Measurements from ENCODE around the gene RASAL1.

Gene RASAL1

GRCh38 chr12:113071135-113072112, 64.1 kb downstream of the RASAL1 start:
- peak; percentile 70 for DNase-seq

DNA sequence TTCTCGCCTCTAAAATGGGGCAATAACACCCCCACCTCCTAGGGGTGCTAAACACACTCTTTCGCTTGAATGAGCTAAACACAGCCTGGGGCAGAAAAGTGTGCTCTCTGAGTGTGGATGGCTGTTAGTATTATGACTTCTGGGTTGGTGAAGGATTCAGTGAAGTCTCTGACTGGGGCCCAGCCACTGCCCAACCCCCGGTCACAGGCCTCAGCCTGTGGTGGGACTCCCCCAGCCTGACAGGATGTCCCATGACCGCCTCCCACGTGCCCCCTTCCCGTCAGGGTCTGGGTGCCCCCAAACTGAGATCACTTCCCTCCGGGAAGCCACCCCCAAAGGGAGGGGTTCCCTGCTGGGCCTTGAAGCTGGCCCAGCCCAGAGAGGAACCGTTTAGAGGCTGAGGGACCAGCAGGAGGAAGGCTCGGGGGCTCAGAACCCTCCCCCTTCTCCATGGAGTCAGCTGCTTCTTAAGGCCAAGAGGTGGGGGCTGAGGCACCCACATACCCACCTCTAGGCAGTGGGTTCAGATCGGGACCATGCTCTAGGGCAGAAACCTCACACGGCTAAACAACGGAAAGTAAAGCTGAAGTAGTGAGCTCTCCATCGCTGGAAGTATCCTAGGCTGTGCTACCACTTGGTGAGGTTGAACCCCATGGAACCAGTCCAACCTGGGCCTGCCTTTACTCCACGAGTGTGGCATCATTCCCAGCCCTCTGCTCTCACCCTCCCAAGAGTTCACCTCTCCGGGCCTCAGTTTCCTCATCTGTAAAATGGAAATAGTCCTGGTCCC, 65.2 kb downstream of the RASAL1 start:
- no peak for DNase-seq

- DNase-seq, result no peak
Measured at GRCh38 chr12:113069751-113070116, 65.8 kb downstream of the RASAL1 start.

- no peak for DNase-seq
Measured at GRCh38 chr12:113069149-113069548, 66.4 kb downstream of the RASAL1 start.

DNA sequence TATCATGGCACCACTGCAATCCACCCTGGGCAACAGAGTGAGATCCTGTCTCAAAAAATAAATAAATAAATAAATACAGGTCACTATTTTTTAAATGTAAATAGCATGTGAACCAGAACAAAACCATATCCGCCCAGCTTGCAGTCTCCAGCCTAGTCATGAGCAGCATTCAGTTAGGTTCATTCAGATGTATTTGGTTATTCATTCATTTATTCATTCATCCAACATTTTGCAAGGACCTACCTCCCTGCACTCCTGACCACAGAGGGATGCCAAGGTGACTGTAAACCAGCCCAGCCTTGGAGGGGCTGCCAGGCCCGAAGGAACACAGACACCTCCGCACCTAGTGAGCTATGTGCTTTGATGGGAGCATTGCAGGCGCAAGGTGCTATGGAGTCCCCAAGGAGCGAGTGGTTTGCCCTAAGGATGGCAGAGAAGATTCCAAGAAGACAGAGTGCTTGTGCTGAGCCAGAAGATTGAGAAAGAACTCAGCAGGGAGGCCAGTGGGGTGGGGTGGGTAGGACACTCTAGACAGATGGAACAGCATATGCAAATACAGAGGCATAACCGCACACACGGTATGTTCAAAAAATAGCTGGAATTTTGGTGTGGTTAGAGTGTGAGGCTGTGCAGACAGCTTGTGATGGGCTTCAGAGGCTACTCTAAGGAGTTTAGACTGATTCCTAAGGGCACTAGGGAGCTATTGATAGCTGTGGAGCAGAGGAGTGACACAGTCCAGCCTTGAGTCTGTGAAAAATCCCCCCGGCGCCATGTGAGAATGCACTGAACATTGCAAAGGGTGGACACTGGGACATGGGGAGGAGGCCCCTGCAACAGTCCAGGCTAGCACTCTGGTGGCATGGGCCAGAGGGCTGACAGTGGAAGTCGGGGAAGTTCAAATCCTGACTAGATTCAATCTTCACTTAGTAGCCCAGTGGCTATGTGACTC, 67.3 kb downstream of the RASAL1 start:
- DNase-seq, result no peak

- no peak for DNase-seq
Measured at GRCh38 chr12:113066813-113067400, 68.7 kb downstream of the RASAL1 start.

DNA sequence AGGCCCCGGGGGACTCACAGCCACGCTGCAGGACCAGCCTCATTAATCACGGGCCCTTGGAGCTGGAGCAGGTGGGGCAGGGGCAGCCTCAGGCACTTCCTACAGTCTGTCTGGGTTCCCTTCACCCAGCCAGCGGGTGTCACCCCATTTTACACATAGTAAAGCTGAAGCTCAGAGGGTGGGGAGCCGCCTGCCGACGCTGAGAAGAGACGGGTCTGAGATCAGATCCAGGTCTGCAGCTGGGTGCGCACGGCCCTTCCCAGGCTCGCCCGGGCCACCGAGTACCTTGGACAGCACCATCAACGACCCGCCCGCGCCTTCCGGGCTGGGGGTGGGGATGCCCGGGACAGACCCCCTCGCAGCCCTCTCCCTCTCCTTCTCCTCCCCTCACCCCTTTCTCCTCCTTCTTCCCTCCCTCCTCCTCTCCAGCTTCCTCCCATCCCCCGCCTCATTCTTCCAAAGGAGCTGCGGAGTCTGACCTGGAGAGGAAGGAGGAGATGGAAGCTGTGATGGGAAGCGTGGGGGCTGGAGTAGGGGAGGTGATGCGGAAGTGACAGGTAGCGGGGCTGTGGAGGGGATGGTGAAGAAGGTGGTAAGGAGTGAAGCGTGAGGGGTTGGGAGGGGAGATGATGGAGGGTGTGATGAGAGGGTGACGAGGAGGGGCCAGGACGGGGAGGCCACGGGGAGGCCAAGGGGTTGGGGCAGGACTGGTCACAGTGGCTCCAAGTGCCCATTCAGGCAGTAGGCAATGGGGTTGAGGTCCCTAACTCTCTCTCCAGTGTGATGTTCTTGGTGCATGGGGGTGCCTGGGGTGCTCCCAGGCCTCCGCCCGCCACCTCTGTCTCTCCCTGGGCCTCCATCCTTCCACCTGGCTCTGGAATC, 70.2 kb downstream of the RASAL1 start:
- DNase-seq, result no peak

DNA sequence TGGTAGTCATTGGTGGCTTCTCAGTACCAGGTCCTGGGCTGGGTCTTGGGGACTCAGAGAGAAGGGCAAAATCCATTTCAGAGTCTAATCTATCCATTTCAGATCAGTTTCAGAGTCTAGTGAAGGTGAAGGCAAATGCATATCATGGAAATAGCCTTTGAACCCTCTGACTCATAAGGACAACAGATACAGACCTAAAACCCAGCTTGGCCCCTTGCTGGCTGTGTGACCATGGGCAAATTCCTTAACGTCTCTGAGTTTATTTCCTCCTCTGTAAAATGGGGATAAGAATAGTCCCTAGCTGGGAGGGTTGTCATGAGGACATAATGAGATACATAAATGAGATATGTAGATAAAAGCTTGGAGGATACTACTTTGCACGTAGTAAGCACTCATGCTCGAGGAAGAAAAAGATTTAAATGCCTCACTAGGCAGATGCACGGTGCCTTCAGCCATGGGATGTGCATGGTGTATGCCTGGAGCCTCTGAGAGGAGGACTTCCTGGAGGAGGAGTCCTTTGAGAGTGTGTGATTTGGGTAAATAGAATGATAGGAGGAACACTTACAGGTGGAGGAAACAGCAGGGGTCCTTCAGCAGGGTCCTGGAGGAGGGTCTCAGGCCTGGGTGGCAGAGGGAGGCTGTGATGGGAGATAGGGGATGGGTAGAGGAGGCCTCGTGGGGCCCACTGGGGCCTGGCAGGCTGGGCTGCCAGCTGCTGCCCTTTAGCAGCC, 71.0 kb downstream of the RASAL1 start:
- DNase-seq, result no peak

DNA sequence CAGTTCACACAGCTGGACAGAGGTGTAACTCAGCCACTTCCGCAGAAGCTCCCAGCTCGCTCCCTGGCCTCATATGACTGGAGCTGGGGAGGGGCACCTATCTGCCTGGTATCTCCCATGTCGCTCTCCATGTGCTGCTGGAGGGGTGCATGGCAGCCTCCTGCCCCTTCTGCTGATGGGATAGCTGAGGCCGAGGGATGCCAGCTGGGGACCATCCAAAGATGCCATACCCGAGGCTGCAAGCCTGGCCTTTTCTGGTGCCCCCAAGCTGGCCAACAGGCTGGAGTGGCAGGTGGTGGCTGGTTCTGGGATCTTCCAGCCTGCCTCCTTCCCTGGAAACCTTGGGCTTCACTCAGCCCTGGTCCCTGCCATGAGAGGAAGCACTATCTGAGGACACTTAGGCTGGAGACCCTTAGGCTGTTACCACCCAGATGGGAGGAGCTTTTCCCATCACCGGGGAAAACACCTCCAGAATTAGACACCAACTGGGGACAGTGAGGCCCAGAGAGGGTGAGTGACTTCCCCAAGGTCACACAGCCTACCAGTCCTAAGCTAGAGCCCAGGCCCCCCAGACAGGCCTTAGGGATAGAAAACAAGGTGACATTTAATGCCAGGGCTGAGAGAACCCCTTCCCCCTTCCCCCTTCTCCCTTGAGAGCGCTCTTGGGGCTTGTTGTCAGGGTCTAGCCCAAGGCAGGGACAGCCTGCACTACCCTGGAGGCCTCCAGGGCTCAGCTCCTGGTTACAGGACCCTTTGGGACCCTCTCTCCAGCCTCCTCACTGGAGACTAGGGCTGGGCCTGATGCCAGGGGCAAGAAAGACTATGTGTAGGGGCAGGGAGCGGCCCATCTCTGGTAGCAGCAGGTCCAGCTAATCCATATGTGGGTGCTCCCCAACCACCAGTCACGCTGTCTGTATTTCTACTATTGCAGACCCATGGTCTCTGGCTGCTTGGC, 71.9 kb downstream of the RASAL1 start:
- no peak for DNase-seq

DNA sequence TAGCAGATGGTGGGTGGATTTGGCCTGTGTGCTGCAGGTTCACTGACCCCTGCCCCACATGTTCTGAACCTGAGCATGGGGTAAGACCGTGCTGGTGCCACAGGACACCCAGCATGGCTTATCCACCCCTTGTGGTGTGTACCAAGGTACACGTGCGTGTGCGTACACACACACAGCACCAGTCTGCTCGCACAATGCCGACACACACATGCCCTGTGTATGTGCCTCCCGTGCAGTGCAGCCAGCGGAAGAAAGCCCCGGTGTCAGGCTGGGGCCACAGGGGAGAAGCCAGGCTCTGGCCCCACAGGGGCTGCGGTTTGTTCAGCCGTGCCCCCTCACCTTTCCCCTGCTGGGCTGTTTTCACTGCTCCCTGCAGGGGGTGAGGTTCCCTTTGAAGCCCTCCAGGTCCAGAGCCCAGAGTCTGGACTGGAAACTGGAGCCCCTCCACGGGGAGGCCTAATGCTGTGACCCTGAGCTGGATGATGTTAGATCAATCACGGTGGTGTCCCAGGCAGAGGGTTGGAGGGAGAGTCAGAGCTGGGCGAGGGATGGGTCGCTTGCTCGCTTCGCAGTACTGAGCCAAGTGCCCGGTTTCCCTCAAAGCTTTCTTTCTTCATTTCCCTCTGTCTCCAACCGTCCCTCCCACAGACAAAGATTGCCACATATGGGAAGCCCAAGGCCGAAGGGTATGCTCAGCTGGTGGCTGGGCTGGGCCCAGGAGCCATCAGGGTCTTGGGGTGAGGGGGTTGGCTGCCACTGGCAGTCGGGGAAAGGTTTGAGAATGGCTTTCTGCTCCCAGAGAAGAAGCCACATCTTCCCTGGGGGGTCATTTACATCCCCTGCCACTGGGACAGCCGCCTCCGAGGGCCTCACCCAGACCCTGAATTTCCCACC, 72.8 kb downstream of the RASAL1 start:
- no peak for DNase-seq

- no peak for DNase-seq
Measured at GRCh38 chr12:113061061-113061694, 74.4 kb downstream of the RASAL1 start.

GRCh38 chr12:113060336-113060960, 75.1 kb downstream of the RASAL1 start:
- no peak for DNase-seq

GRCh38 chr12:113059071-113059595, 76.4 kb downstream of the RASAL1 start:
- DNase-seq, result no peak

DNA sequence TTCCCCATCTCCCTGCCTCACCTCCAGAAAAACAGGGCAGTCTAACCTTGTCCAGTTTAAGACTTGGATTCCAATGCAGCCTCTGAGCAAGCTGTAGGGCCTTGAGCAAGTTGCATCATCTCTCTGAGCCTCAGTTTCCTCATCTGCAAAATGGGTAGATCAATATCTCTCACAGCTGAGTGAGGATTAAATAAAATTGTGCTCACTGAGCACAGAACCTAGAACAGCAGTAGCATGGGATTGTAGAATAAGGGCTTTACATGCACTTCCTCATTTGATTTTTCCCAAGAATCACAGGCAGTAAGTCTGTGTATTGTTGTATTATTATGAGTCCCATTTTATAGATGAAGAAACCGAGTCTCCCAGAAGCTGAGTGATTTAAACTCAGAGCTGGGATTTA, 77.0 kb downstream of the RASAL1 start:
- DNase-seq, result no peak

DNA sequence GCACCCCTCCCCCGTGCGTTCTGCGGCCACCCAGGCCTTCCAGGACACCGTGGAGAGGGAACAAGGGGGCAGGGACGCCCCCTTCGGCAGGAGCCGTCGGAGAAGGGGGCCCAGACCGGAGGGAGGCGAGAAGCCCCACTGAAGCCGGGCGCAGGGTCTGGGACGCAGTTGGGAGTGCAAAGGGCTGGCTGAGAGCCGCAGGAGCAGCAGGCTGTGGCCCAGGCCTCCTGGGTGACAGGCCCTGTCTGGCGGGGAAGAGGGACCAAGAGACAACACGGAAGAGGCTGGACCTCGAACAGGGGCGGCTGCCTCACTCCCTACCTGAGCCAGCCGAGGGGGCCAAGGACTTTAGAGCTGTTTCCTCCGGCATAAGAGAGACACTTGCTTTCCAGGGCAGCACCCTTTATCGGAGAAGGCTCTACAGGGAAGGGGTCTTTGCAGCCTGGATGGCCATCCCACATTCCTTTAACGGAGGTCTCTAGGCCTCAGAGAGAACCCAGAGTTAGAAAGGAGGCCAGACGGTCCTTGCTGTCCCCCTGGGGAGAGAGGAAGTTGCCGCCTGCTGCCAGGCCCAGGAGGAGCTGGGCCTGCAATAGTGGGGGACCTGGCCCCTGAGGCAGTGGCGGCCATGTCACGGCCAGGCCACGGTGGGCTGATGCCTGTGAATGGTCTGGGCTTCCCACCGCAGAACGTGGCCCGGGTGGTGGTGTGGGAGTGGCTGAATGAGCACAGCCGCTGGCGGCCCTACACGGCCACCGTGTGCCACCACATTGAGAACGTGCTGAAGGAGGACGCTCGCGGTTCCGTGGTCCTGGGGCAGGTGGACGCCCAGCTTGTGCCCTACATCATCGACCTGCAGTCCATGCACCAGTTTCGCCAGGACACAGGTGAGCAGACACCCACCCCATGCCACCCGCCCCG, 77.7 kb downstream of the RASAL1 start:
- no peak for DNase-seq

All from NCI-H2227 treated with DMSO at 0.1 percent for 48 hours (cell line).